GM10847 (cell line): ENCODE data around the gene ARPC3.

ENCODE experiments used
- POLR2A ChIP-seq: IDR thresholded peaks from 2 replicates; pipeline ENCODE4 v1.6.1; 2011; ENCODE audit not compliant: insufficient read length; ENCODE audit errors: extremely low read depth

The ARPC3 gene

GRCh38 chr12:110424237-110424636 is 25.9 kb downstream of the ARPC3 start:
- TF ChIP-seq POLR2A: no peak

DNA sequence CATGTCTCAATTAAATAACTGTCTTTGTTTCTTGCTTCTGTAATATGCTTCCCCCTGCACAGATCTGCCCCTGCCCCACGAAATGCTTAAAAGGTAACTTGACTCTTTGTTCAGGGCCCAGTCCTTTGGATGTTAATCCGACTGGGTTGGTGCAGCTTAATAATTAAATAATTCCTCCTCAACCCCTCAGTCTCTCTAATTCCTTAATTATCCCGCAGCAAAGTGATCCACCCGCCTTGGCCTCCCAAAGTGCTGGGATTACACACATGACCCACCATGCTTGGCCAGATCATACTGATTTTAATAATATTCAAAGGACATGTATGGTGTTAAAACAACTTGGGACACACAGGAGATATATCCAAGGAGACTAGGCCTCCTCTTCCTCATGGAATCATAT is 28.4 kb downstream of the ARPC3 start:
- no peak for TF ChIP-seq POLR2A

DNA sequence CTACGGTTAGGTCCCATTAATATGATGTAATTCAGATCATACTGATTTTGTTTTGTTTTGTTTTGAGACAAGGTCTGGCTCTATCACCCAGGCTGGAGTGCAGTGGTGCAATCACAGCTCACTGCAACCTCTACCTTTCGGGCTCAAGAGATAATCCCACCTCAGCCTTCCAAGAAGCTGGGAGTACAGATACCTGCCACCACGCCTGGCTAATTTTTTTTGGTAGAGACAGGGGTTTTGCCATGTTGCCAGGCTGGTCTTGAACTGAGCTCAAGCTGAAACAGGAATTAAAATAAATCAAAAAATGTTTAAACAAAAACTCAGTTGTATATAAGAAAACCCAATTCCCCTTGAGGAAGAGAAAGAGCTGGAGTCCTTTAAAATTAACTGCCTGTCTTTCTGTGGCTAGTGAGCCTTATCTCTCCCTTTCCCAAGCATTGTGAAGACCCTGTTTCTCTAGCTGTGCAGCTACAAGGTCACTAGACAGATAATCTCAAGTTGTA is 28.9 kb downstream of the ARPC3 start:
- no peak for TF ChIP-seq POLR2A

GRCh38 chr12:110403976-110404682 is 46.0 kb downstream of the ARPC3 start:
- TF ChIP-seq POLR2A: no peak

DNA sequence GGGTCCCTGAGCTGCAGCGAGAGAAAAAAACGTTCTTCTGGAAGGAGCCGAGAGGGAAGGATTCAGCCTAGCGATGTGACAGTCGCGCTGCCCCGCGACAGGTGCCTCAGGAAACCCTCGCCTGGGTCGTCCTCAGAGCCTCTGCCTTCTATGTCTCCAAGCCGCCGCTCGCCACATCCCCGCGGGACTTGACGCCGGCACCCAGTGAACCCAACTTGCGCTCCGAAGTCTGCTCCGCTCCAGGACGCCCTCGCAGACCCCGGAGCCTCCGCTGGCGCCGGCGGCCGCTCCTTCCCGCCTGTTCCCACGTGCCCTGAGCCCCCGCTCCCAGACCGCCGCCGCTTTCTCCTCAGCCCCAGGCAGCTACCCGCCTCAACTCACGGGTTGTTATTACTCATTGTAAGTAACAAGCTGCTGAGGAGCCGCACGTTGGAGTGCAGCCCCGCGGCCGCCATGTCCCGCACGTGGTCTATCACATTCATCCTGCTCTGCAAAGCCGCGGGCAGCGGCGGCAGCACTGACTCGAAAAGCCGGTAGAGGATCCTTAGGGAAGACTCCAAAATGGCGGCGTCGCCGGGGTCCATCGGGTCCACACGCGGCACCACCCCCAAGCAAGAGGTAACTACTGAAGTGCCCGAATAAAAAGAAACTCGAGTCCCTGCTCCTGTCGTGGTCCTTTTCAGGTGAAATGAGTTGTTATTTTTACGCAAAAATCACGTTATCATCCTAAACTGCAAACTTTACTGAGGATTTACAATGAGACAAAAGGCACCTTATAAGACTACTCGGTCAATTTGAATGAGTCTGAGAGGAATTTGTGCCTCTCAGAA is 46.8 kb downstream of the ARPC3 start, which contains the start of gene ANAPC7:
Gene ANAPC7, minus strand, starts transcription at position 563 of the 830 bp plus-strand sequence. Its CDS starts 81 bp downstream, at position 482.
- peak; percentile 86 for TF ChIP-seq POLR2A
